H1 (cell line): ENCODE data around the gene KIFC1. TPM values are rescaled to one million over a fixed set of nuclear protein-coding genes. Genes with fewer than 3 reads are reported as not detected.

Experiments used
- MAX ChIP-seq: IDR thresholded peaks from 2 replicates; pipeline ENCODE4 v1.6.1; 2012; ENCODE audit warnings: inconsistent platforms
- RFX5 ChIP-seq: IDR thresholded peaks from 2 replicates; pipeline ENCODE4 v1.6.1; 2011; ENCODE audit warnings: low read depth, low read length, improper control_type of control experiment, borderline replicate concordance
- RXRA ChIP-seq: IDR thresholded peaks from 2 replicates; pipeline ENCODE4 v1.6.1; 2011; ENCODE audit warnings: low read depth, mild to moderate bottlenecking, low read length, moderate library complexity; ENCODE audit not compliant: insufficient read depth
- SP4 ChIP-seq: IDR thresholded peaks from 2 replicates; pipeline ENCODE4 v1.6.1; 2012; ENCODE audit warnings: low read length, inconsistent platforms
- TAF7 ChIP-seq: optimal IDR thresholded peaks from 2 replicates; pipeline ENCODE3; 2011; ENCODE audit warnings: low read depth, mild to moderate bottlenecking, inconsistent platforms, low read length, moderate library complexity, borderline replicate concordance
- YY1 ChIP-seq: IDR thresholded peaks from 2 replicates; pipeline ENCODE4 v1.6.1; 2011; ENCODE audit warnings: low read depth, mild to moderate bottlenecking, low read length
- polyA plus RNA-seq, 7 experiments: library from polyadenylated mRNA; depleted of rRNA in 3 of 7; stranded (reverse) in 5 of 7; unstranded in 2 of 7; fragments of >200 nt in 5 of 7; fragments of 200-250 nt in 2 of 7; gene quantifications; 1 replicate in 5 of 7; 2 replicates in 1 of 7; 4 replicates in 1 of 7; pipeline versions ENCODE4 v1.2.1 to v1.2.3, GENCODE V29; 2011 to 2013; ENCODE audit warnings: missing spikeins in 2 of 7, mixed read lengths in 2 of 7
- total RNA-seq: library from RNA; stranded (reverse); fragmentation: NEBNext Ultra II Directional; extraction: Animal tissue kit (Norgen Biotek cat#: 25700); gene quantifications from 2 replicates; pipeline ENCODE4 v1.2.1, GENCODE V29; 2021
- TF ChIP-seq, protein P1 (sequence below): IDR thresholded peaks from 2 replicates; pipeline ENCODE4 v1.6.1; 2012; ENCODE audit warnings: inconsistent platforms

Gene KIFC1
- total and polyA plus RNA-seq, 2 of the 8 experiments (the other 6 are each of a cell fraction or from before 2014, with no cell fraction given) = 46.6 to 64.3 TPM

GRCh38 chr6:33411632-33412005 lies 20.0 kb downstream of the KIFC1 start (continued):
- no peak for TF ChIP-seq MAX
- no peak for TF ChIP-seq RXRA
- no peak for TF ChIP-seq SP4
- no peak for TF ChIP-seq TAF7
- no peak for TF ChIP-seq YY1
- no peak for TF ChIP-seq RFX5
- TF ChIP-seq, protein P1, sequence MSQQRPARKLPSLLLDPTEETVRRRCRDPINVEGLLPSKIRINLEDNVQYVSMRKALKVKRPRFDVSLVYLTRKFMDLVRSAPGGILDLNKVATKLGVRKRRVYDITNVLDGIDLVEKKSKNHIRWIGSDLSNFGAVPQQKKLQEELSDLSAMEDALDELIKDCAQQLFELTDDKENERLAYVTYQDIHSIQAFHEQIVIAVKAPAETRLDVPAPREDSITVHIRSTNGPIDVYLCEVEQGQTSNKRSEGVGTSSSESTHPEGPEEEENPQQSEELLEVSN = no peak
